NB4 (cell line): Measurements from ENCODE around the gene CCDC24.
A peak's percentile ranks its signal among the peaks of the same experiment; 100 is the strongest.

Source experiments
- DNase-seq: peaks from one replicate; pipeline ENCODE4 v3.0.0; 2010; ENCODE audit warnings: low read depth
- H3K4me3 ChIP-seq: one replicate; pipeline ENCODE4 v1.5.1; 2011; ENCODE audit warnings: mild to moderate bottlenecking, low read depth, low read length, moderate library complexity
- CTCF ChIP-seq: IDR thresholded peaks from one replicate; pipeline ENCODE4 v1.5.1; 2012; ENCODE audit warnings: low read depth, low read length
- MAX ChIP-seq: IDR thresholded peaks from 2 replicates; pipeline ENCODE4 v1.6.1; 2011; ENCODE audit warnings: low read depth, low read length
- MYC ChIP-seq: IDR thresholded peaks from 2 replicates; pipeline ENCODE4 v1.6.1; 2011; ENCODE audit warnings: low read depth, low read length
- POLR2A ChIP-seq: IDR thresholded peaks from 2 replicates; pipeline ENCODE4 v1.6.1; 2011; ENCODE audit warnings: mild to moderate bottlenecking; ENCODE audit not compliant: insufficient read length; ENCODE audit errors: extremely low read depth

The CCDC24 gene

DNA sequence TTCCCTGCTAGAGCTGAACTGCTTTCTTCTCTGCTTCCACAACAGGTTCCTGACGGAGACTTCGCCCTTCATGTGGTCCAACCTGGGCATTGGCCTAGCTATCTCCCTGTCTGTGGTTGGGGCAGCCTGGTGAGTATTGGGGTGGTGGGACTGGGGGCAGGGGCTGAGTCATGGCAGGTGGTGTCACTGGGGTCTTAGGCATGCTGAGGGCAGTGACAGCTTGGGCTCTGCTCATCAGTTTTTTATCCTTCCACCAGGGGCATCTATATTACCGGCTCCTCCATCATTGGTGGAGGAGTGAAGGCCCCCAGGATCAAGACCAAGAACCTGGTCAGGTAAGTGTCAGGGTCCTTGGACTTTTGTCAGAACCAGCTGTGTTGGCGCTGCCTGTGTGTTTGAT, 15.4 kb upstream of the CCDC24 start:
- no peak for DNase-seq
- no peak for TF ChIP-seq MAX
- no peak for TF ChIP-seq MYC
- TF ChIP-seq POLR2A = no peak
- no peak for TF ChIP-seq CTCF
- H3K4me3 ChIP-seq = peak overlapping the region; percentile 91

GRCh38 chr1:43976890-43977289, 14.5 kb upstream of the CCDC24 start:
- DNase-seq = no peak
- peak overlapping the region; percentile 91 for H3K4me3 ChIP-seq
- no peak for TF ChIP-seq MAX
- TF ChIP-seq CTCF = no peak
- TF ChIP-seq POLR2A = no peak
- TF ChIP-seq MYC = no peak

GRCh38 chr1:43977376-43978263, 13.8 kb upstream of the CCDC24 start:
- no peak for TF ChIP-seq MAX
- TF ChIP-seq POLR2A = no peak
- no peak for TF ChIP-seq MYC
- no peak for TF ChIP-seq CTCF
- peak; percentile 32 for DNase-seq
- H3K4me3 ChIP-seq = no peak overlapping the region

- TF ChIP-seq CTCF (no peak), POLR2A (no peak), MYC (no peak), MAX (no peak)
- DNase-seq = peak; percentile 62
- H3K4me3 ChIP-seq = peak overlapping the region; percentile 59
Measured at GRCh38 chr1:43978264-43978550, 13.2 kb upstream of the CCDC24 start.

DNA sequence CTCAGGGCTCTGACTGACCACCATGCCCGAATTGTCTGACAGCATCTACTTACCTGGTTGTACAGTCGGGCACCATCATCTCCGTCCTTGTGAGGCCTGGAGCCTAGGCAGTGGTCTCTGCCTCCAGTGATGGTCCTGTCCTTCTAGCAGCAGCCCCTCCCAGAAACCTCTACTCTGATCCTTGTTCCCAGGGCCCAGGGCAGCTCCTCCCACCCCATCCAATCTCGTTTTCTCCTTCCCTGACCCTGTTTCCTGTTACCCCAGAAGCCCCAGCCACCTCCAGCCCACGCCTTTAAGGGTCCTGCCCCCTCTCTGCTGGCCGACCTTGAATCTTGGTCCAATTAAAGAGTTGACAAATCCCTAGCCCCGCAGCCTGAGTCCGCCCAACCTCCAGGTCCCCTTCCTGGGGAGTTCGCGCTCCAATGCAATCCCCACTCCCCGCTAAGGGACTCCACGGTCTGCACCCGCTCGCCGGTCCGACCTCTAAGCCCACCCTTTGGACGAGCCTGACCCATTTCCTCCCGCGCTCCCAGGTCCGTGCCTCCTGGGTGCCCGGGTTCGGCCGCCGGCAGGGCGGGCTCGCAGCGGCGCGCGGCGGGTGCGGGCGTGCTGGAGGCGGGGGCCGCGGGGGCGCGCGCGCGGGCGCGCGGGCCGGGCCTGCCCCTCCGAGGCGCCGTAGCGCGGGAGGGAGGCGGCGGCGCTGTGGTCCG, 12.7 kb upstream of the CCDC24 start, which contains the start of gene B4GALT2:
B4GALT2 (plus strand) TSS at position 660 of the 710 bp plus-strand sequence. CDS start 1,951 bp downstream, outside the sequence.
- H3K4me3 ChIP-seq = peak within 1 kb of the TSS; percentile 67
- peak; percentile 54 for DNase-seq
- no peak for TF ChIP-seq CTCF

DNA sequence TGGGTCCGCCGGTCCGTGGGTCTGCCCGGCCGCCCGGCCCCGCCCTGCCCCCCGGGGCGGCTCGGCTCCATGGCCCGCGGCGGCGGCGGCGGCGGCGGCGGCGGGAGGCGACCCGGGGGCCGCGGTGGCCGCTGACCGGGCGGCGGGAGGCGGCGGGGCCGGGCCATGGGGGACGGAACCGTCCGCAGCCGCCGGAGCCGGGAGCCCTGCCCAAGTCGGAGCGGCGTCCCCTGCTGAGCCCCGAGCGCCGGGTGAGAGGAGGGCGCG, 12.2 kb upstream of the CCDC24 start:
- TF ChIP-seq POLR2A (no peak), MAX (no peak), MYC (no peak), CTCF (no peak)
- DNase-seq = no peak
- no peak overlapping the region for H3K4me3 ChIP-seq
